HEK293 (cell line): ENCODE data around the gene TEX14.

Experiments used
- ZBTB26 ChIP-seq: fragments of 450-650 bp; formaldehyde crosslinking; optimal IDR thresholded peaks from 2 replicates; pipeline ENCODE3; 2016; ENCODE audit warnings: missing biosample characterization, mild to moderate bottlenecking, missing genetic modification characterization
- ZNF555 ChIP-seq: fragments of 450-650 bp; formaldehyde crosslinking; conservative IDR thresholded peaks from 2 replicates; pipeline ENCODE4 v1.5.1; 2017; ENCODE audit warnings: missing biosample characterization, mild to moderate bottlenecking, missing genetic modification characterization, inconsistent platforms
- TF ChIP-seq, protein P1 (sequence below): fragments of 450-650 bp; formaldehyde crosslinking; IDR thresholded peaks from 2 replicates; pipeline ENCODE4 v1.5.1; 2016; ENCODE audit warnings: missing biosample characterization, missing genetic modification characterization
- TF ChIP-seq, protein P2 (sequence below): fragments of 450-650 bp; formaldehyde crosslinking; IDR thresholded peaks from 2 replicates; pipeline ENCODE4 v1.5.1; 2016; ENCODE audit warnings: missing biosample characterization, missing genetic modification characterization

GRCh38 chr17:58667934-58668597 is 23.8 kb downstream of the TEX14 start:
- TF ChIP-seq ZBTB26 (tag by site-specific recombination) = no peak
- TF ChIP-seq, protein P1, sequence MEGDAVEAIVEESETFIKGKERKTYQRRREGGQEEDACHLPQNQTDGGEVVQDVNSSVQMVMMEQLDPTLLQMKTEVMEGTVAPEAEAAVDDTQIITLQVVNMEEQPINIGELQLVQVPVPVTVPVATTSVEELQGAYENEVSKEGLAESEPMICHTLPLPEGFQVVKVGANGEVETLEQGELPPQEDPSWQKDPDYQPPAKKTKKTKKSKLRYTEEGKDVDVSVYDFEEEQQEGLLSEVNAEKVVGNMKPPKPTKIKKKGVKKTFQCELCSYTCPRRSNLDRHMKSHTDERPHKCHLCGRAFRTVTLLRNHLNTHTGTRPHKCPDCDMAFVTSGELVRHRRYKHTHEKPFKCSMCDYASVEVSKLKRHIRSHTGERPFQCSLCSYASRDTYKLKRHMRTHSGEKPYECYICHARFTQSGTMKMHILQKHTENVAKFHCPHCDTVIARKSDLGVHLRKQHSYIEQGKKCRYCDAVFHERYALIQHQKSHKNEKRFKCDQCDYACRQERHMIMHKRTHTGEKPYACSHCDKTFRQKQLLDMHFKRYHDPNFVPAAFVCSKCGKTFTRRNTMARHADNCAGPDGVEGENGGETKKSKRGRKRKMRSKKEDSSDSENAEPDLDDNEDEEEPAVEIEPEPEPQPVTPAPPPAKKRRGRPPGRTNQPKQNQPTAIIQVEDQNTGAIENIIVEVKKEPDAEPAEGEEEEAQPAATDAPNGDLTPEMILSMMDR (tag by site-specific recombination) = no peak
- no peak for TF ChIP-seq ZNF555 (tag by site-specific recombination)
- TF ChIP-seq, protein P2, sequence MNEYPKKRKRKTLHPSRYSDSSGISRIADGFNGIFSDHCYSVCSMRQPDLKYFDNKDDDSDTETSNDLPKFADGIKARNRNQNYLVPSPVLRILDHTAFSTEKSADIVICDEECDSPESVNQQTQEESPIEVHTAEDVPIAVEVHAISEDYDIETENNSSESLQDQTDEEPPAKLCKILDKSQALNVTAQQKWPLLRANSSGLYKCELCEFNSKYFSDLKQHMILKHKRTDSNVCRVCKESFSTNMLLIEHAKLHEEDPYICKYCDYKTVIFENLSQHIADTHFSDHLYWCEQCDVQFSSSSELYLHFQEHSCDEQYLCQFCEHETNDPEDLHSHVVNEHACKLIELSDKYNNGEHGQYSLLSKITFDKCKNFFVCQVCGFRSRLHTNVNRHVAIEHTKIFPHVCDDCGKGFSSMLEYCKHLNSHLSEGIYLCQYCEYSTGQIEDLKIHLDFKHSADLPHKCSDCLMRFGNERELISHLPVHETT (tag by site-specific recombination) = no peak
